ENCODE results near the gene DIAPH2.
"Not testable (repeated sequence)": the region's sequence is repeated elsewhere in the genome, so short reads cannot be mapped to it uniquely, and the experiment has no call there.

The DIAPH2 gene

DNA sequence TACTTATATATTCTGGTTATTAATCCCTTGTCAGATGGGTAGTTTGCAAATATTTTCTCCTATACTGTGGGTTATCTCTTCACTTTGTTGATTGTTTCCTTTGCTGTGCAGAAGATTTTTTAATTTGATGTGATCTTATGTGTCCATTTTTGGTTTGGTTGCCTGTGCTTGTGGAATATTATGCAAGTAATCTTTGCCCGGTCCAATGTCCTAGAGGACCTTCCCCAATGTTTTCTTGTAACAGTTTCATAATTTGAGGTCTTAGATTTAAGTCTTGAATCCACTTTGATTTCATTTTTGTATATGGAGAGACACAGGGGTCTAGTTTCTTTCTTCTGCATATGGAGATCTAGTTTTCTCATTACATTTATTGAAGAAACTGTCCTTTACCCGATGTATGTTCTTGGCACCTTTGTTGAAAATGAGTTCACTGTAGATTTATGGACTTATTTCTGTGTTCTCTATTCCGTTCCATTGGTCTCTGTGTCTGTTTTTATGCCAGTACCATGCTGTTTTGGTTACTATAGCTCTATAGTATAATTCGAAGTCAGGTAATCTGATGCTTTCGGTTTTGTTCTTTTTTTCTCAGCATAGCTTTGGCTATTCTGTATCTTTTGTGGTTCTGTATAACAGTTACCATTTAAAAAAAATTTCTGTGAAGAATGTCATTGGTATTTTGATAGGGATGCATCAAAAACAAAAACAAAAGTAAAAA lies 34.7 kb downstream of the DIAPH2 start:
- DNase-seq = no peak

DNA sequence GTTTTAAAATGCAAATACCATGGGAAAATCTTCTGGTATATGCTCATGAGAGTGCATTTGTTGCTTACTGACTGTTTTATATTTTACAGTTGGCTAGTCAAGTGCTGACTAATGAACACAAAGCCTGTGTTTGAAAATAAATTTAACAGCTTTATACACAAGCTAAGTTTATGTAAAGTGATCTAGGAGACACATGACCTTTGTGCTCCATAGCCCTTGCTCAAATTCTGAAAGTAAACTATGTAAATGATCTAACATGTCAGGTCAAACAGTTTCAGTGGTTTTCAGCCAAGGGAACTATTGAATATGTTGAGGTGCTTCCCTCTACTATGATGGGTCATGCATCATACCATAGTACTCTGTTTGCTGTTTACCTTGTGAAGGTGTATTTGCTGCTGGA lies 36.7 kb downstream of the DIAPH2 start:
- no peak for DNase-seq

DNA sequence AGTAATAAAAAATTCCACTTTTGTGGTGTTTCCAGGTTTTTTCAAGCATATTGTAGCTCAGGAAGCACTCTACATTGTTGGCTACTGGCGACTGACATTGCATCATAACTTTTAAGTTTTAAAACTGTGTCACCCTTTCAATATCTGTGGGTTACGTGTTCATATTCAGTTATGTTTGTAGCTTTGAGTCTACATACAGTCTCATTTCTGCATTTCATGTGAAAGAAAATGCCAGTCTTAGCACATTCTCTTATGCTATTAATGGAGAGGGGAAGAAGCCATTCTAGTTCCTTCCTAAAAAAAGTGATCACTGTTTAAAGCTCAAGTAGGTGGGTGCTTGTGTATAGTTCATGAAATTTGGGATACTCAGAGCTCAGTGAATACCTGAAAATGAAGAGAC lies 38.1 kb downstream of the DIAPH2 start:
- DNase-seq = no peak

DNA sequence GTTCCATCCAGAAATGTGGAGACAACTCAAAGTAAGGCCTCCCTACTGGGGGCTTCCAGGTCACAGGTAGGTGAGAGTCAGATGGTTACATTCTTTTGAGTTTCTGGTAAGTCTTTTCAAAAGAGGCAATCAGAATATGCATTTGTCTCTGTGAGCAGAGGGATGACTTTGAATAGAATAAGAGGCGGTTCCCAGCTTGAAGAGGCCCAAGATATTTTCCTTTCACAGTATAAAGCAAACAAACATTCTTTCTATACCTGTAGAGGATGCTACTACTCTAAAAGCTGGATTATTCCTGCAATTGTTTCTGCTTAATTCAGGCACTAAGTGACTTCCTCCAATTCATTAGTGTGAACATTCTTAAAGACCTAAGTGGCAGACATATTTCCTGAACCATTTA lies 44.4 kb downstream of the DIAPH2 start:
- DNase-seq = no peak

DNA sequence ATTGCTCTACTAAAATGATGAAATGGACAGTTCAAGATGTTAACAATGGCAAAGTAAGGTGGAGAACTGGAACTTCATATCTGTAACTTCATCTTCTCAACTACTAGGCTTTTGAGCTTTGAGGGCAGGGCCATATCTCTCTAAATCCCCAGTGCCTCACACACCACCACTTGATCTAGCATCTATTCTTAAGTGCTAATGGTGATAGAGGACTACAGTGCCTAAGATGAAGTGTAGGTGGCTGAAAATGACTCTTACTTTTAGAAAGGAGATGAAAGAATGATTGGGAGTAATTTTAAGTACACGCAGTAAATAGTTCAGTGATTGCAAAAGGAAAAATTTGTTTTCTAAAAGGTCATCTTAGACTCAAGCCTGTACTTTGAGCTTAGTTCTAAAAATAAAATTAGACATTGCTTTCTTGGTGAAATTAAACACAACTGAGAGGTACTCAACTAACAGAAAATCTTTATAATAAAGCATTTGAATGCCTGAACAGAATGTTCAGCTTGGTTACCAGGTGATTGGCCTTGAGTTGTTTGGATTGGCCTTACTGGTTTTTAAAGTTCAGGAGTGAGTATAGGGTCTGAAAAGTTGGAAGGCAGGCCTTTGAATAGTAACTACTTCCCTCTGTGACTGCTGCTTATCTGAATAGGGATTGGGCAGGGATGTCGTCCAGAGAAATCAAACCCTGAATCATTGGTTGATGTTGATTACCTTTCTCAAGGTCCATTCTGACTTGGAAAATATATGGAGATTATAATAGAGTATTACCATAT lies 45.4 kb downstream of the DIAPH2 start:
- no peak for DNase-seq

DNA sequence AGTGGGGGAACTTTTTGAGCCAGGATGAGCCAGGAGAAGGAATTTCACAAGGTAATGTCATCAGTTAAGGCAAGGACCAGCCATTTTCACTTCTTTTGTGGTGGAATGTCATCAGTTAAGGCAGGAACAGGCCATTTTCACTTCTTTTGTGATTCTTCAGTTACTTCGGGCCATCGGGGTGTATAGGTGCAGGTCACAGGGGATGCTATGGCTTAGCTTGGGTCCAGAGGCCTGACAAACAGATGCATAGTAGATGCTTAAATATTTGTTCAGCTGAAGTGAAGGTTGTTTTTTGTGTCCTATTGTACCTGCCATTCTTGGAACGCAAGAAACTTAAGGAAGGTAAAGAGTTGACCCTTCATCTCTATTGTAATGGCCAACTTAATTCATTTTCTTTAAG lies 46.4 kb downstream of the DIAPH2 start:
- not testable (repeated sequence) for DNase-seq

DNA sequence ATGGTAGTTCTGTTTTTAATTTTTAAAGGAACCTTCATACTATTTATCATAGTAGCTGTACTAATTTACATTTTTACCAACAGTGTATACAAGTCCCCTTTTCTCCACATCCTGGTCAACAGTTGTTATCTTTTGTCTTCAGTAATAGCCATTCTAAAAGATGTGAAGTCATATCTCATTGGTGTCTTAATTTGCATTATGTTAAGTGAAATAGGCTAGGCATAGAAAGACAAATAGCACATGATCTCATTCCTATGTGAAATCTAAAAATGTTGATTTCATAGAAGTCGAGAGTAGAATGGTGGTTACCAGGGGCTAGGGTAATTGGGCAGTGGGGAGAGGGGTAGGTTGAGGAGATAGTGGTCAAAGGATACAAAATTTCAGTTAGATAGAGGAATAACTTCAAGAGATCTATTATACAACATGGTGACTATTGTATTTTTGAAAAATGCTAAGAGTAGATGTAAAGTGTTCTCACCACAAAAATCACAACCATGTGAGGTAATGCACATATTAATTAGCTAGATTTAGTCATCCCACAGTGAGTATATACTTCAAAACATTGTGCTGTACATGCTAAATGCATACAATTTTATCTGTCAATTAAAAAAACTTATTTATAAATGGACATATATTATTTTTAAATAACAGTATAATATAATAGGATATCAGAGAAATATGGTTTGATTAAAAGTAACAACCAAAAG lies 58.9 kb downstream of the DIAPH2 start:
- no peak for DNase-seq

DNA sequence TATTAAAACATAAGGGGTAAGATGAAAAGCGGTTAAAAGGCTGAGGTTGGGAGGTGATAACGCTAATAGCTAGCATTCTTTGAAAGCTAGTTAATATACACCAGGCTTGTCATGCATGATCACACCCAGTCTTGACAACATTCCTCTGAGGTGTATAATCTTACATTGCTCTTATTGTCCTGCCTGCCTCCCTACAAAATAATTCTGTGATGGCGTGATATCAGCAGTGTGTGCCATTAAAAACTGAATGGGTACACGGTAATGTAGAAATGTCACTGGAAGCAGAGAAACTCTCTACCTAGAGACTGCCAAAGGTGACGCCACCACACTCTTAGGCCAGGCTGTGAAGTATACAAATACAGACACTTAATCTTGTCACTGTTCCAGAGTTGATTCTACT lies 68.1 kb downstream of the DIAPH2 start:
- no peak for DNase-seq

DNA sequence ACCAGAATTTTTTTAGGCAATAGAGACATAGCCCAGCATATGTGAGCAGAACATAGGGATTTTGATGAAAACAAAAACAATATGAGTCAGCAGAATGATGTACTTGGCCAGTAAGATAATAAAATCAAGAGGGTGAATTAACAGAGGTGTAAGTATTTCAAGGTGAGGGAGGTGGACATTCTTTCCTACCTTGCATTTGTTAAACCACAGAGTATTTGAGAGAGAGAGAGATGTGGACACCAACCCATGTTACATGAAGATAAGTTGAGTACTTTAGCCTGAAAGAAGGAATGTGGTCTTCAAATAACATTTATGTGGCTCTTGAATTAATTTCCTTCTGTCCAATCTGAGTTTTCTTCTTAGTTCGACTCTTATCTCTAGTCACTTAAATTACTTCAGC lies 68.6 kb downstream of the DIAPH2 start:
- DNase-seq = no peak

DNA sequence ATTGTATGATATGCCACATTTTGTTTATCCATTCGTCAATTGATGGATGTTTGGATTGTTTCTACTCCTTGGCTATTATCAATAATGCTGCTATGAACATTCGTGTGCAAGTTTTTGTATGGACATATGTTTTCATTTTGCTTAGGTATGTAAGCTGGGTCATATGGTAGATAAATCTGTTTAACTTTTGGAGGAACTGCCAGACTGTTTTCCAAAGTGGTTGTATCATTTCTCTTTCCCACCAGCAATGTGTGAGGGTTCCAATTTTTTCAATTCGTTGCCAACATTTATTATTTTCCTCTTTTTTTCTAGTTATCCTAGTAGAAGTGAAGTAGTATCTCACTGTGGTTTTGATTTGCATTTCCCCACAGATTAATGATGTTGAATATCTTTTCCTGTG lies 71.8 kb downstream of the DIAPH2 start:
- DNase-seq = no peak

DNA sequence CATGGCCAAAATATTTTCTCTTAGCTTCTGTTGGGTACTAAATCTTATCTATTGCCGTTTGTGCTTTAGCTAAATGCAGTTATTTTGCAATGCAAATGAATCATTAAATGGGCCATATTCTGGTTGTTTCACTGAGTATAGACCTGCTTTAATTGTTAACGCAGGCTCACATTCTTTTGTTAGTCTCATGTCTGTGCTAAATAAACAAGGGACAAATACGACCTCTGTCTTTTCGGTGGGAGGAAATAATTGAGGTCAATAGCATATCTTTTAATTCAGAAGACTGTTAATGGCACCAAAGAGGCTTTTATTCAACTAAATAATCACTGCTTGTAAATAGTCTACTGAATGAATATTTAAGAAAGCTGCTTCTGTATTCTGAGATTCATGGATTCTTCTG lies 76.9 kb downstream of the DIAPH2 start:
- DNase-seq = no peak

DNA sequence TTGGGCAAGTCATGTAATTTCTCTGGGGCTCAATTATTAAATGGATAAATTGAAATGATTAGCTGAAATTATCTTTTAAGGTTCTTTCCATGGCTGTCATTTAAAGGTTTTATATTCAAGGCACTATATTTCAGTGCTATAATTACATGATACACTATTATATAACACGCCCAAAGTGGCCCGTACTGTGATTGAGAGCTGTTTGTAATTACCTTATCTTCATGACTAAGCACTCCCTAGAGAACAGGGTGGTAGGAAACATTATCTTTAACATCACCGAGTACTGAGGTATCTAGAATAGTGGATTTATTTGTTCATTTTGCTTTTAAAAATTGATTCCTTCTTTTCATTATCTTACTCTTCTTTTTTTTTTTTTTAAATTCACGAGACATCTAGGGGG lies 79.0 kb downstream of the DIAPH2 start:
- no peak for DNase-seq

DNA sequence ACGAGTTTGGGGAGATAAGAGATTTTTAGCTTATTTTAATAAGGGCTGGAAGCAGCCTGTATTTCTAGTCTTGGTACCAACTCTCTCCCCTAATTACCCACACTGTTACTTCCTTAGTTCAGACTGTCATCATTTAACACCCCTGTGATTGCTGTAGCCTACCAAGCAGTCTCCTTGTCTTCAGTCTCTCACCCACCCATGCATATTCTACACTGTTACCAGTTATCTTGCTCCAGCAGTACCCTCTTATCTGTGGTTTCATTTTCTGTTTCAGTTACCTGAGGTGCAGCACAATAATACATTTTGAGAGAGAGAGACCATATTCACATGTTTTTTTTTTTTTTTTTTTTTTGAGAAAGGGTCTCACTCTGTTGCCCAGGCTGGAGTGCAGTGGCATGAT lies 80.2 kb downstream of the DIAPH2 start:
- no peak for DNase-seq

DNA sequence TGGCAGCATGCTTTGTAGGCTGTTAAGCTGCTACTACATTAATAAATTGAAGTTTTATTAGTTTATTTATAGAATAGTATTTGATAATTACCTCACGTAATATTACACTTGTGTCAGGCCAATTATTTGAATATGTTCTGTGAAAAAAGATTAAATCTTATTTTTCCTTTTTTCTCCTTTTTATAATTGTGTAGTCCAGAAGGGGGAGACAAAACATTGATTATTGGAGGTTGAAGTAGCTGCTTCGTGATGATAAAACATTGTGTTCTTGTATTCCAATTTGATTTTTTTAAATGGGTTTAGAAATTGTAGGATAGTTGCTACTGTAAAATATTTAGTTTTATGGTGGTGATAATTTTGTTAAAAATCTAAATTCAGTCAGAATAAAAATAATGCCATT lies 85.7 kb downstream of the DIAPH2 start:
- DNase-seq = peak in 1 of 2 donors; percentile 9

DNA sequence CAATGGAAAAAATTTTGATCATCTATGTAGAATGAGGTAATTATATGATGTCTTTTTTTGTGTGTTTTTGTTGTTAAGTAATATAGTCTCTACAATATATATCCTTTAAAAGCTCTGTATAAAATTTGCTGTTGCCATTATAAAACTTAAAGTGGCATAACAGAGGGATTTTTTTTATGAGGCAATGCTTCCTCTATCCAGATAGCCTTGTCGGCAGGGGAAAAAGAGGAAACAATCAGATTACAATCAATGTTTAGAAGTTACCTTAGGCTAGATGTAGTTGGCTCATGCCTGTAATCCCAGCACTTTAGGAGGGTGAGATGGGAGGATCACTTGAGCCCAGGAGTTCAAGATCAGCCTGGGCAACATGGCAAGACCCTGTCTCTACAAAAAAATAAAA lies 86.8 kb downstream of the DIAPH2 start:
- no peak for DNase-seq

DNA sequence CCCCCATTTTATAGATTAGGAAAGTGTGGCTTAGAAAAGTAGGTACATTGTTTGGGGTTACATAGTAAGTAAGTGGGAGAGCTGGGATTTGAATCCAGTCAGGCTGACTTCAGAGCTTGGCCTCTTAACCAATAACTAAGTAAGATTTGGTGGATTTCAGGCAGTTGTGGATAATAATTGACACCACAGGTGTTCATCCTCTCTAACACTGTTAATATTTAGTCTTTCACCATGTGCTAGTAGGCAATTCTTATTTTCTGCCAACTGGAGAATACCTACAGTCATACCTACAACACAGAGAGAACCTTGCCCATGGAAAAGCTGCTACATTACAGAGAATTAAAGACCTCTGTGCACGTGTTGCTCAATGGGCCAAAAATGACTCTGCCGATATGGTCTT lies 89.5 kb downstream of the DIAPH2 start:
- no peak for DNase-seq

DNA sequence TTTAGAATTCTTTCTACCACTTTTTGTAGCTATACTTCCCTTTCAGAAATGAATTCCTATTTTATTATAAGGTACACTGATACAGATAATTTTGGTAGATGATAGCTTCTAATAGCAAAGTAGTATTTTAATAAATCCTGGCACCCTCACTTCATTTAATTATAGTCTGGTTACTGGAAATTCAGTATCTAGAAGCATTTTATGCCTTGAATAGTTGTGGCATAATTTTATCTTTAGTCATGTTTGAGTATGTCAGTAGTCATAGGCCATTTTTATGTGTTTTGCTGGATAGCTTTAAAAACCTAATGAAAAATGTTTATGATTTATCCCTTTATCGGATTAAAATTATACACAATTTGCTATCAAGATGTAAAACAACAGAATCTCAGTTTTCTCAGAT lies 92.3 kb downstream of the DIAPH2 start:
- DNase-seq = no peak

DNA sequence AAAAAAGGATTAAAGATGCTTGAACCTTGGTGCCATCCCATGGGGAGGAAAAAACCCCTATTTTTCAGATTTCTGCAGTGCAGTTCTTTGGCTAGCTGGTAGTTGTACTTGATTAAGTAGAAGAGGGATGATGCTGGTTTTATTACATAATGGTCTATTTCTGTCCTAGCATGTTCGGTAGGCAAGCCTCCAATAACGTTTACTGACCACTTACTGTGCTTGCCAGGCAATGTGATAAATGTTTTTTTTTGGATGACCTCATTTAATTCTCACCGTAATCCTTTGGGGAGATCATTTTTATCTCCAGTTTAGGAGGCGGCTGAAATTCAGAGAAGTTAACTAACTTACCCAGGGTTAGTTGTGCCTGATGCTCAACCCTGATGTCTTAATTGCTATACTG lies 106.9 kb downstream of the DIAPH2 start:
- no peak for DNase-seq

DNA sequence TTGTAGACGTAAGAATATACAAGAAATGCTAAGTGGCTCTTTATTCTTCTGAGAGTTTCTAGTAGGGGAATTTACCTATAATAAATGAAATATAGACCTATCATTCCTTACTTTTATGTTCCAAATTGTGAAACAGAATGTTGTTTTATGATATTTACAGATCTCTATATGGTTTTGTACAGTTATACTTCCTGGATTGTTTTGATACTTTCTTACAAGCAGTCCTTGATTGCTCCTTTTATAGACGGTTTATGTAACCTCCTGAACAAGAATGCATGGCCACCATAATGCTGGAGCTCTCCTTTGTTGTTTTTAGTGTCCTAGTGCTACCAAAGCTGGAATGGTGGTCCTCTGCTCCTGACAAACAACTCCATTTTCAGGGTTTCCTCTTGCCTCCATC lies 107.4 kb downstream of the DIAPH2 start:
- no peak for DNase-seq

DNA sequence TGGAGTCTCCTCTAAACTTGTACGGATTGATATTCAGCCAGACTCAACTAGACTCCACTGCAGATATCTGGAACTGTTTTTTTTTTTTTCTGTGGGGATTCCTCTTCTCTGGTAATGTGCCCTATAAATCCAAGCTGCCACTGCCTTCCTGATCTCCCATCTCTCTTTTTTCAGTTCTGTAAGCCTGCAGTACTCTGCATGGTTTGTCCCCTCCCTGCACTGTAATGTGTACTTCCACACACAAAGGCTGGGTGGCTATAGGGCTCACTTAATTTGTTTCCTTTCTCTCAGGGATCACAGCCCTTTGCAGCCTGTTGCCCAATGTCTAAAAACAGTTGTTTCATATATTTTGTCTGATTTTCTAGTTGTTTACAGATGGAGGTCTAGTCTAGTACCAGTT lies 114.3 kb downstream of the DIAPH2 start:
- DNase-seq = no peak

DNA sequence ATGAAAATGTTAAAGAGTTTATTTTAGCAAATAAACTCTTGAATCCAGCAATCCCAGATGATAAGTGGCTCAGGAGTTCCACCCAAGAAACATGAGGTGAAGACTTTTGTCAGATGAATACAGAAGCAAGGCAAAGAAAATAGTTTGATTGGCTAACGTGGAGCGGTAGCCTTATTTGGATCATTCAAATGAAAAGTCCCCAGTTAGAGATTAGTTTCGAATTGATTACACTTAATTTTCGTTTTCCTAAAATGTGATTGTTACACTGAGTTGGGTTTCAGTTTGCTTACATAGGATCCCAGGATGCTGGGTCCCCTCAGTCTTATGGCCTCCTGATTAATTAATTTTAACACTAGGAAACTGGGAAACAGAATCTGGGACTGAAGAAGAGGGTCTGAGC lies 122.7 kb downstream of the DIAPH2 start:
- no peak for DNase-seq

DNA sequence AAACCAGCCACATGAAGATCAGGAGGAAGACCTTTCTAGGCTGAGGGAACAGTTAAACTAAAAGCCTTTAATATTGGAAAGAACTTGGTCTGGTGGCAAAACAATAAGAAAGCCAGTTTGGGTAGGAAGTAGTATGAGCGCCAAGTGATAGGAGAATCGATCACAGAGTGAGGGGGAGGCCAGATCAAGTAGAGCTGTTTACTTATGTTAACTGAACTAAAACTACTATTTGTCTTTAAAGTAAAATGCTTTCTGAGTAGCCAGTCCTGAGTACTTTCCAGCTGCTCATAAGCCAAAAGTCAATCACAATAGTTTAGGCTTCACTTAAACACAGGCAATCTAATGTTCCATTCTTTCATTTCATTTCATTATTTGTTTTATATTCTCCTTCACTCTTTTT lies 136.3 kb downstream of the DIAPH2 start:
- DNase-seq = no peak

DNA sequence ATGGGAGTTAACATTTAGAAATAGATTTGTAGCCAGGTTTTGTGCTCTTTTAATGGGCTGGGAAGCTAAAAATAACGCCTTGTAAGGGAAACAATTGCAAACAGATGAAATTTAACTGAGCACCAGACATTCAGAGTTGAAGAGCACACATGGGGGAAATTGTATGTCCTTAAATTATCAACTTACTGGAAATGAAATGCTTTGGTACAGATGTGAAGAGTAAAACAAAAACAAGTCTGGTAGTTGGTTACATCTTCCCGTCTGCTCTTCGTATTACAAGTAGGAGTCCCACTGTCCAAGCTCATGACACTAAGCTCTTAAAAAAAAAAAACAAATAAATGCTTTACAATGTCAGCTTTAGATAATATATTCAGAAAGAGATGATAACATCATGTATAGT lies 139.5 kb downstream of the DIAPH2 start:
- no peak for DNase-seq

DNA sequence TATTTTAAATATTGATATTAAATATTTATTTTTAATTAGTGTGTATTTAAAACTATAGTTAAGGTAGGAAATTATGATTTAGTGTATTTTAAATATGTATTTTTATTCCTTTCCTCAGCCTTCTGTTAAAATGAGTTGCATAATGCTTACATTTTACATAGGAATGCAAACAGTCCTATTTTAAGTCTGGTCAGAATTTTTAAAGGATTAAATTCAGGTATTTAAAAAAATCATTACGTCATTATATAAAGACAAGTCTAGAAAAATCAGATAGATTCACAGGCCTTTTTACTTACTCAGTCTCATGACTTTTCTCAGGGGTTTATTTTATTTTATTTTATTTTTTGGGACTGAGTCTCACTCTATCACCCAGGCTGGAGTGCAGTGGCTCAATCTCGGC lies 148.7 kb downstream of the DIAPH2 start:
- DNase-seq = no peak

Data from hippocampal formation (tissue), 2 donors.